Astrocyte (in vitro differentiated cells and primary cell): ENCODE data around the gene KCNQ1OT1. TPM values are rescaled to one million over a fixed set of nuclear protein-coding genes. Genes with fewer than 3 reads are reported as not detected.

Experiments
- DNase-seq: peaks from one replicate; pipeline ENCODE4 v3.0.0-alpha.2; 2010; ENCODE audit warnings: low read depth
- FAIRE-seq: peaks from 2 replicates; lab custom pipeline; 2011; peaks lifted over from hg19 to GRCh38; lab: Jason Lieb, UNC
- H2AFZ ChIP-seq: 2 replicates; pipeline ENCODE4 v1.6.0; 2012; ENCODE audit warnings: low read depth, low read length, inconsistent platforms
- H3K27ac ChIP-seq: 2 replicates; pipeline ENCODE4 v1.5.1; 2011; ENCODE audit warnings: low read depth, low read length, inconsistent platforms
- H3K27me3 ChIP-seq: 2 replicates; pipeline ENCODE4 v1.6.0; 2011; ENCODE audit warnings: low read length, inconsistent platforms; ENCODE audit not compliant: insufficient read depth
- H3K36me3 ChIP-seq: 2 replicates; pipeline ENCODE4 v1.5.1; 2011; ENCODE audit warnings: low read length, inconsistent platforms; ENCODE audit not compliant: insufficient read depth
- H3K4me1 ChIP-seq: 2 replicates; pipeline ENCODE4 v1.5.1; 2011; ENCODE audit warnings: low read length, inconsistent platforms; ENCODE audit not compliant: insufficient read depth
- H3K4me2 ChIP-seq: 2 replicates; pipeline ENCODE4 v1.6.0; 2012; ENCODE audit warnings: low read length, inconsistent platforms
- H3K4me3 ChIP-seq: 2 replicates; pipeline ENCODE4 v1.5.1; 2011; ENCODE audit warnings: low read depth, mild to moderate bottlenecking, low read length, inconsistent platforms; ENCODE audit not compliant: insufficient read depth
- H3K79me2 ChIP-seq: 2 replicates; pipeline ENCODE4 v1.6.0; 2012; ENCODE audit warnings: mild to moderate bottlenecking, low read length, inconsistent platforms; ENCODE audit not compliant: insufficient read depth
- H3K9ac ChIP-seq: 2 replicates; pipeline ENCODE4 v1.6.0; 2012; ENCODE audit warnings: mild to moderate bottlenecking, low read length, inconsistent platforms
- H3K9me3 ChIP-seq: 2 replicates; pipeline ENCODE4 v1.5.1; 2012; ENCODE audit warnings: low read depth, mild to moderate bottlenecking, low read length, inconsistent platforms; ENCODE audit not compliant: insufficient read depth
- H4K20me1 ChIP-seq: 2 replicates; pipeline ENCODE4 v1.6.0; 2012; ENCODE audit warnings: low read length, inconsistent platforms; ENCODE audit not compliant: insufficient read depth
- H3K27ac Mint-ChIP-seq: one replicate; pipeline ENCODE4 v1.8.0; 2021; ENCODE audit warnings: mild to moderate bottlenecking, mixed read lengths; ENCODE audit not compliant: unreplicated experiment
- H3K27me3 Mint-ChIP-seq: one replicate; pipeline ENCODE4 v1.8.0; 2021; ENCODE audit warnings: low read depth, mixed read lengths; ENCODE audit not compliant: unreplicated experiment
- H3K36me3 Mint-ChIP-seq: one replicate; pipeline ENCODE4 v1.8.0; 2021; ENCODE audit warnings: low read depth, mixed read lengths; ENCODE audit not compliant: unreplicated experiment
- H3K4me1 Mint-ChIP-seq: one replicate; pipeline ENCODE4 v1.8.0; 2021; ENCODE audit warnings: low read depth, mixed read lengths; ENCODE audit not compliant: unreplicated experiment
- H3K4me3 Mint-ChIP-seq: one replicate; pipeline ENCODE4 v1.8.0; 2021; ENCODE audit warnings: mild to moderate bottlenecking, moderate library complexity, mixed read lengths; ENCODE audit not compliant: unreplicated experiment
- H3K9me3 Mint-ChIP-seq: one replicate; pipeline ENCODE4 v1.8.0; 2021; ENCODE audit warnings: mild to moderate bottlenecking, mixed read lengths; ENCODE audit not compliant: unreplicated experiment
- CTCF ChIP-seq: IDR thresholded peaks from 2 replicates; pipeline ENCODE4 v1.5.1; 2011; ENCODE audit warnings: low read depth, mild to moderate bottlenecking, inconsistent platforms, low read length, moderate library complexity; ENCODE audit not compliant: insufficient read depth
- EZH2 ChIP-seq: IDR thresholded peaks from 2 replicates; pipeline ENCODE4 v1.6.1; 2012; ENCODE audit warnings: mild to moderate bottlenecking, low read length, inconsistent platforms; ENCODE audit not compliant: insufficient read depth
- total RNA-seq: library from RNA; stranded (reverse); gene quantifications from 2 replicates; pipeline ENCODE4 v1.2.1, GENCODE V29; 2021

The KCNQ1OT1 gene
- total RNA-seq, 1 donor from 2014 or later: 2.5 TPM

- no peak for DNase-seq
- no peaks in the 10 kb centered on the region for H3K36me3 ChIP-seq
- H4K20me1 ChIP-seq: no peaks in the 10 kb centered on the region
- H3K9ac ChIP-seq: no peak overlapping the region
- H3K4me1 ChIP-seq: no peaks in the 10 kb centered on the region
- no peak for TF ChIP-seq EZH2
- H3K4me3 Mint-ChIP-seq: no peak overlapping the region
- no peaks in the 10 kb centered on the region for H3K27me3 ChIP-seq
- H3K27me3 Mint-ChIP-seq: peaks cover 31% of the 10 kb centered on the region
- H3K36me3 Mint-ChIP-seq: no peaks in the 10 kb centered on the region
- H3K4me2 ChIP-seq: no peak overlapping the region
- H2AFZ ChIP-seq: no peak overlapping the region
- no peaks in the 10 kb centered on the region for H3K4me1 Mint-ChIP-seq
- H3K27ac ChIP-seq: no peak overlapping the region
- no peaks in the 10 kb centered on the region for H3K79me2 ChIP-seq
- no peak overlapping the region for H3K4me3 ChIP-seq
- H3K27ac Mint-ChIP-seq: no peak overlapping the region
- FAIRE-seq: no peak
- H3K9me3 ChIP-seq: no peaks in the 10 kb centered on the region
- H3K9me3 Mint-ChIP-seq: no peaks in the 10 kb centered on the region
Measured at GRCh38 chr11:2582946-2583604, 116.7 kb downstream of the KCNQ1OT1 start.

GRCh38 chr11:2582351-2582945 lies 117.3 kb downstream of the KCNQ1OT1 start:
- Mint-ChIP-seq H3K27ac (no peak overlapping the region), H3K36me3 (no peaks in the 10 kb centered on the region), H3K4me1 (no peaks in the 10 kb centered on the region), H3K27me3 (peaks cover 30% of the 10 kb centered on the region), H3K4me3 (no peak overlapping the region), H3K9me3 (no peaks in the 10 kb centered on the region)
- TF ChIP-seq EZH2 (no peak), CTCF (no peak)
- H3K4me2 ChIP-seq: no peak overlapping the region
- FAIRE-seq (no peak), DNase-seq (no peak)
- no peaks in the 10 kb centered on the region for H3K9me3 ChIP-seq
- no peaks in the 10 kb centered on the region for H3K4me1 ChIP-seq
- no peaks in the 10 kb centered on the region for H3K27me3 ChIP-seq
- no peak overlapping the region for H3K9ac ChIP-seq
- H3K36me3 ChIP-seq: no peaks in the 10 kb centered on the region
- H3K27ac ChIP-seq: no peak overlapping the region
- no peak overlapping the region for H2AFZ ChIP-seq
- H3K79me2 ChIP-seq: no peaks in the 10 kb centered on the region
- no peaks in the 10 kb centered on the region for H4K20me1 ChIP-seq
- H3K4me3 ChIP-seq: no peak overlapping the region

- Histone ChIP-seq H3K4me3 (no peak overlapping the region), H3K4me2 (no peak overlapping the region), H3K4me1 (no peaks in the 10 kb centered on the region), H4K20me1 (no peaks in the 10 kb centered on the region), H2AFZ (no peak overlapping the region), H3K9me3 (no peaks in the 10 kb centered on the region), H3K79me2 (no peaks in the 10 kb centered on the region), H3K36me3 (no peaks in the 10 kb centered on the region), H3K27ac (no peak overlapping the region), H3K9ac (no peak overlapping the region), H3K27me3 (no peaks in the 10 kb centered on the region)
- DNase-seq: no peak
- TF ChIP-seq EZH2: no peak
- no peak for TF ChIP-seq CTCF
- Mint-ChIP-seq H3K27ac (no peak overlapping the region), H3K36me3 (no peaks in the 10 kb centered on the region), H3K9me3 (no peaks in the 10 kb centered on the region), H3K4me3 (no peak overlapping the region), H3K4me1 (no peaks in the 10 kb centered on the region), H3K27me3 (peaks cover 34% of the 10 kb centered on the region)
- no peak for FAIRE-seq
Measured at GRCh38 chr11:2581931-2582350, 117.9 kb downstream of the KCNQ1OT1 start.
